GM12878 (cell line): ENCODE measurements around the gene INSC. TPM values are rescaled to one million over a fixed set of nuclear protein-coding genes. Genes with fewer than 3 reads are reported as not detected.

Source experiments
- ATF7 ChIP-seq: fragments of 450-650 bp; IDR thresholded peaks from 2 replicates; pipeline ENCODE4 v1.6.1; 2016; ENCODE audit warnings: low read depth, mild to moderate bottlenecking
- ESRRA ChIP-seq: IDR thresholded peaks from 2 replicates; pipeline ENCODE4 v1.6.1; 2012; ENCODE audit warnings: mild to moderate bottlenecking, low read length, improper control_type of control experiment
- MAX ChIP-seq: IDR thresholded peaks from 2 replicates; pipeline ENCODE4 v1.6.1; 2012; ENCODE audit warnings: low read depth, low read length, improper control_type of control experiment
- SMAD1 ChIP-seq: fragments of 450-650 bp; IDR thresholded peaks from 2 replicates; pipeline ENCODE4 v1.6.1; 2018; ENCODE audit warnings: mild to moderate bottlenecking, low read depth; ENCODE audit not compliant: partially characterized antibody
- TCF7 ChIP-seq: IDR thresholded peaks from 2 replicates; pipeline ENCODE4 v1.6.1; 2014; ENCODE audit warnings: antibody characterized with exemption, borderline replicate concordance
- ZBED1 ChIP-seq: IDR thresholded peaks from 2 replicates; pipeline ENCODE4 v1.6.1; 2016; ENCODE audit warnings: borderline replicate concordance
- ZSCAN29 ChIP-seq: fragments of 450-650 bp; IDR thresholded peaks from 2 replicates; pipeline ENCODE4 v1.6.1; 2017; ENCODE audit warnings: mild to moderate bottlenecking, moderate library complexity
- polyA plus RNA-seq, 11 experiments: library from polyadenylated mRNA; depleted of rRNA in 4 of 11; unstranded in 6 of 11; stranded (reverse) in 5 of 11; fragments of >200 nt; fragmentation: Nextera tagmentation in 4 of 11; fragmentation: Illumina TruSeq in 1 of 11; extraction: Ambion mirVana in 4 of 11; extraction: Trizol in 1 of 11; gene quantifications; 1 replicate in 1 of 11; 2 replicates in 10 of 11; pipeline versions ENCODE4 v1.2.1 to v1.2.3, GENCODE V29; 2011 to 2016; ENCODE audit warnings: inconsistent platforms in 2 of 11, missing spikeins in 2 of 11, low read depth in 1 of 11
- total RNA-seq, 4 experiments: library from RNA; depleted of rRNA in 3 of 4; stranded (reverse); fragments of >200 nt in 3 of 4; fragmentation: Illumina TruSeq in 1 of 4; extraction: Trizol in 1 of 4; gene quantifications; 2 replicates each; pipeline versions ENCODE4 v1.2.1 to v1.2.3, GENCODE V29; 2013 to 2021
- TF ChIP-seq, protein P1 (sequence below): fragments of 450-650 bp; IDR thresholded peaks from 2 replicates; pipeline ENCODE4 v1.6.1; 2017; ENCODE audit warnings: mild to moderate bottlenecking
- TF ChIP-seq, protein P2 (sequence below): fragments of 450-650 bp; IDR thresholded peaks from 2 replicates; pipeline ENCODE4 v1.6.1; 2016; ENCODE audit warnings: mild to moderate bottlenecking
- TF ChIP-seq, protein P3 (sequence below): fragments of 450-650 bp; IDR thresholded peaks from 2 replicates; pipeline ENCODE4 v1.6.1; 2017; ENCODE audit warnings: mild to moderate bottlenecking, low read depth, inconsistent platforms; ENCODE audit not compliant: poor library complexity, severe bottlenecking

The INSC gene
- total and polyA plus RNA-seq, 10 of the 15 experiments (the other 5 are each of a cell fraction or from before 2014, with no cell fraction given): 0.13 to 0.33 TPM; not detected in 8

DNA sequence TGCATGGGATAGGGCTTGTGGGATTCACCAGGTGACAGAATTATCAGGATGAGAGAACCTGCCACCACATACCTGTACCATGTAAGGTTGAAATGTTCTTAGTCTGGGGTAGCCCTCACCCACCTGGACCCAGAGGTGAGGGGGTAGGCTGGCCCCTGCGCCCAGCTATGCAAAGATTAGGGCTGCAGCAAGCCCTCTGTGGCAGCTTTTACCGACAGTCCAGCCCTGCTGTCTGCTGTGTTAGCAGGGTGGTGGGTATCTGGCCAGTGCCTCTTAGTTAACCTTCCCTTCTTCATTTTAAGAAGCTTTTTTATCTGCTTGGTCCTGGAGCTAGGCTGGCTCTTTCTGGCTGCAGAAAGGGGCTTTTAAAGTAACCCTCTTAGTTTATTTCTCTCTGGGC, 13.9 kb downstream of the INSC start (continued):
- TF ChIP-seq, protein P1, sequence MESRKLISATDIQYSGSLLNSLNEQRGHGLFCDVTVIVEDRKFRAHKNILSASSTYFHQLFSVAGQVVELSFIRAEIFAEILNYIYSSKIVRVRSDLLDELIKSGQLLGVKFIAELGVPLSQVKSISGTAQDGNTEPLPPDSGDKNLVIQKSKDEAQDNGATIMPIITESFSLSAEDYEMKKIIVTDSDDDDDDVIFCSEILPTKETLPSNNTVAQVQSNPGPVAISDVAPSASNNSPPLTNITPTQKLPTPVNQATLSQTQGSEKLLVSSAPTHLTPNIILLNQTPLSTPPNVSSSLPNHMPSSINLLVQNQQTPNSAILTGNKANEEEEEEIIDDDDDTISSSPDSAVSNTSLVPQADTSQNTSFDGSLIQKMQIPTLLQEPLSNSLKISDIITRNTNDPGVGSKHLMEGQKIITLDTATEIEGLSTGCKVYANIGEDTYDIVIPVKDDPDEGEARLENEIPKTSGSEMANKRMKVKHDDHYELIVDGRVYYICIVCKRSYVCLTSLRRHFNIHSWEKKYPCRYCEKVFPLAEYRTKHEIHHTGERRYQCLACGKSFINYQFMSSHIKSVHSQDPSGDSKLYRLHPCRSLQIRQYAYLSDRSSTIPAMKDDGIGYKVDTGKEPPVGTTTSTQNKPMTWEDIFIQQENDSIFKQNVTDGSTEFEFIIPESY: no peak
- TF ChIP-seq ATF7 (no peak), ZBED1 (no peak), MAX (no peak), ZSCAN29 (no peak), SMAD1 (no peak), ESRRA (no peak), TCF7 (no peak)
- TF ChIP-seq, protein P2, sequence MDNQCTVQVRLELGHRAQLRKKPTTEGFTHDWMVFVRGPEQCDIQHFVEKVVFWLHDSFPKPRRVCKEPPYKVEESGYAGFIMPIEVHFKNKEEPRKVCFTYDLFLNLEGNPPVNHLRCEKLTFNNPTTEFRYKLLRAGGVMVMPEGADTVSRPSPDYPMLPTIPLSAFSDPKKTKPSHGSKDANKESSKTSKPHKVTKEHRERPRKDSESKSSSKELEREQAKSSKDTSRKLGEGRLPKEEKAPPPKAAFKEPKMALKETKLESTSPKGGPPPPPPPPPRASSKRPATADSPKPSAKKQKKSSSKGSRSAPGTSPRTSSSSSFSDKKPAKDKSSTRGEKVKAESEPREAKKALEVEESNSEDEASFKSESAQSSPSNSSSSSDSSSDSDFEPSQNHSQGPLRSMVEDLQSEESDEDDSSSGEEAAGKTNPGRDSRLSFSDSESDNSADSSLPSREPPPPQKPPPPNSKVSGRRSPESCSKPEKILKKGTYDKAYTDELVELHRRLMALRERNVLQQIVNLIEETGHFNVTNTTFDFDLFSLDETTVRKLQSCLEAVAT: no peak
- TF ChIP-seq, protein P3, sequence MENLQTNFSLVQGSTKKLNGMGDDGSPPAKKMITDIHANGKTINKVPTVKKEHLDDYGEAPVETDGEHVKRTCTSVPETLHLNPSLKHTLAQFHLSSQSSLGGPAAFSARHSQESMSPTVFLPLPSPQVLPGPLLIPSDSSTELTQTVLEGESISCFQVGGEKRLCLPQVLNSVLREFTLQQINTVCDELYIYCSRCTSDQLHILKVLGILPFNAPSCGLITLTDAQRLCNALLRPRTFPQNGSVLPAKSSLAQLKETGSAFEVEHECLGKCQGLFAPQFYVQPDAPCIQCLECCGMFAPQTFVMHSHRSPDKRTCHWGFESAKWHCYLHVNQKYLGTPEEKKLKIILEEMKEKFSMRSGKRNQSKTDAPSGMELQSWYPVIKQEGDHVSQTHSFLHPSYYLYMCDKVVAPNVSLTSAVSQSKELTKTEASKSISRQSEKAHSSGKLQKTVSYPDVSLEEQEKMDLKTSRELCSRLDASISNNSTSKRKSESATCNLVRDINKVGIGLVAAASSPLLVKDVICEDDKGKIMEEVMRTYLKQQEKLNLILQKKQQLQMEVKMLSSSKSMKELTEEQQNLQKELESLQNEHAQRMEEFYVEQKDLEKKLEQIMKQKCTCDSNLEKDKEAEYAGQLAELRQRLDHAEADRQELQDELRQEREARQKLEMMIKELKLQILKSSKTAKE: no peak
- TF ChIP-seq, all 136 proteins: peak for 0
